Renal pelvis (tissue), 4 donors: ENCODE data around the gene FOXD3. TPM values are rescaled to one million over a fixed set of nuclear protein-coding genes. Genes with fewer than 3 reads are reported as not detected.

Source experiments
- DNase-seq: peaks from one replicate; pipeline ENCODE4 v3.0.0-alpha.2; 2013
- polyA plus RNA-seq, 3 donors: library from polyadenylated mRNA; unstranded; fragments of 120-200 nt; gene quantifications; one replicate each; pipeline ENCODE4 v1.2.1, GENCODE V29; 2013; ENCODE audit not compliant: insufficient read length in 3 of 3

Gene FOXD3
- polyA plus RNA-seq, 3 donors: 0.12 to 0.60 TPM; not detected in 1

DNA sequence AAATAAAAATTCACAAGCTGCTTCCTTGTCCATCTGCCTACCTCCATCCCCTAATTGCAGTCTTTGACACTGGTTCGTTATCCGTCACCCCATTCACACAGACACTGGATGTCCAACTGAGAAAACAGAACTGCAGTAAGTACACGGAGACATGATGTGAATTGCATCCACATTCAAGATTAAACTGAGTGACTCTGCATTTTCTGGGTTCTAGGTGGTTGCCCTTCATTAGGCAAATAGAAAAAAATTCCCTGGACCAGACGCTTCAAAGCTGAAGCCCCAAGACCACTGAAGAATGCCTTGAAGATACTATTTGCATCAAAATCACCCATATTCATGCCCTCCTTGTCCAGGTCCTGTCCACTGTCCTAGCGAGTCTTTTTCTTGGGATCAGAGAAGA is 37.2 kb downstream of the FOXD3 start:
- no peak for DNase-seq

DNA sequence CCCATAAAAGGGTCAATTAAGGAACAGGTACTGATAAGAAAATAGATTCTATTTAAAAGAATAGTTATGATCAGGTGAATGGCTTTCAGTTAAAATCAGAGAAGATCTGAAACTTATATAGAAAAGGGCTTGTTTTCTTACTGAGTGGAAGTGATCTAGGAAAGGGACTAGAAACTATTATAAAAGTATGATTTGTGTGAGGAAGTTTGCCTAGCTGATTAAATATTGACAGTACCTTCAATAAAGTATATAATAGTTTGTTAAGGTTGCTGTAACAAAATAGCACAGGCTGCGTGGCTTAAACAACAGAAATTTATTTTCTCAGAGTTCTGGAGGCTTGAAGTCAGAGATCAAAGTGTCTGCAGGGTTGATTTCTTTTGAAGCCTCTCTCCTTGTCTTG is 39.7 kb downstream of the FOXD3 start:
- DNase-seq: no peak

DNA sequence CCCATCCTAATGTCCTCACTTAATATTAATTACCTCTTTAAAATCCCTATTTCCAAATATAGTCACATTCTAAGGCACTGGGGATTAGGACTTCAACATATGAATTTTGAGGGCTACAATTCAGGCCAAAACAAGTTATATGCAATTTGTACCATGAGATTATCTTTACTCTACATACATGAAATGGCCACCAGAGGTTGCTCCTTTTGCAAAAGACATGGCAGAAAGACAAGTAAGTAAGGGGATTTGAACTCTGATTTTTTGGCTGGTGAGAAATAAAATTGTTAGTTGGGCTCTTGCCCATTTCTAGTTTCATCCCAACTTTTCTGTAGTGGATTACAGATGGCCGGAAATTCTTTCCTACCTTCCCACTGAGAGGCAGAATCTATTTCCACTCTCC is 40.2 kb downstream of the FOXD3 start:
- DNase-seq: no peak

GRCh38 chr1:63363014-63363413 is 40.6 kb downstream of the FOXD3 start:
- no peak for DNase-seq

GRCh38 chr1:63366908-63367214 is 44.5 kb downstream of the FOXD3 start:
- no peak for DNase-seq

DNA sequence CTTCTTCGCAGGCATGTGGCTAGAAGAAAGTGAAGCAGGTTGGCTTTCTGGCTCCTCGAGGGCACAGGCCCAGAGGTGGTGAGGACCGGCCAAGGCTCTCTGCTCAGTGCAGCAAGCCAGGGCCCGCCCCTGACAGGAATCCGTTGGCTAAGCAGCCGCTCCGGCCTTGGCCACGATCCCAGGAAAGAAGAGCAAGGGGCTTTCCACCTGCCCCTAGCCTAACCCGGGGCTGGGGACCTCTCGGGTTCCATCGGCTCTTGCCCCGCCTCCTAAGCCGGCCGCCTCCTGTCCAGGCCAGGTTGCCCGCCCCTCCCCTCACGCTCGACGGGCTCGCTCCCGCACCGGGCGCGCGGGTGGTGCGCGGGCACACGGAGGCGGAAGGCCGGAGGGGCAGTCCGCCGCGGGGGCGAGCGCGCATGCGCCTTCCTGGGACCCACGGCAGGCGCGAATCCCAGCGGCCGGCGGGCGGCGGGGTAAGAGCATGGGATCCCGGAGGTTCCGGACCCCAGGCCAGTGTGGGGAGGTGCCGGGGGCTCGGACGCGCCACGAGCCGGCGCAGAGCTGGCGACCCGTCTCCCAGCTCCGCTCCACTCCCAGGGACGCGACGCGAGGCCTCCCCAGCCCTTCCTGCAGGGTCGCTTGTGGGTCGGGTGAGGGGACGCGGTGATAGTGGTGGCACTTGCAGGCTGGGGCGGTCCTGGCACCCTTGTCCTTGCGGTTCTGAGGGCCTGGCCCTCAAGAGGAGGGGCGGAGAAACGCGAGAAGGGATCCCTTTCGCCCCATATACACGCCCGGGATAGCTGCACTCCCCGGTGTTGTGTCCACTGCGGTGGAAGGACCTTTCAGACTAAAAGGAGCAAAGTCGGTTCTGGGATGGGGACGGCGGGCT is 45.1 kb downstream of the FOXD3 start, which contains the start of gene ALG6:
TSS of gene ALG6 (plus strand) at position 413 of the 889 bp plus-strand sequence. CDS start 3,351 bp downstream, outside the sequence.
- peak; percentile 95 for DNase-seq

GRCh38 chr1:63368131-63368530 is 45.8 kb downstream of the FOXD3 start:
- DNase-seq: no peak

Other genes starting within 250 kb of the FOXD3 start
- gene ALG6, start 45.1 kb downstream of the FOXD3 start, polyA plus RNA-seq: 10 to 100 TPM; 21.1 to 25.2 (median 23.2) TPM
- 10 to 100 TPM; 51.2 to 73.2 (median 61.0) TPM for gene ITGB3BP, start 200.7 kb downstream of the FOXD3 start, polyA plus RNA-seq
- gene EFCAB7, start 201.0 kb downstream of the FOXD3 start, polyA plus RNA-seq: 10 to 100 TPM; 16.7 to 22.8 (median 22.3) TPM